ENCODE results near the gene EEFSEC.

DNA sequence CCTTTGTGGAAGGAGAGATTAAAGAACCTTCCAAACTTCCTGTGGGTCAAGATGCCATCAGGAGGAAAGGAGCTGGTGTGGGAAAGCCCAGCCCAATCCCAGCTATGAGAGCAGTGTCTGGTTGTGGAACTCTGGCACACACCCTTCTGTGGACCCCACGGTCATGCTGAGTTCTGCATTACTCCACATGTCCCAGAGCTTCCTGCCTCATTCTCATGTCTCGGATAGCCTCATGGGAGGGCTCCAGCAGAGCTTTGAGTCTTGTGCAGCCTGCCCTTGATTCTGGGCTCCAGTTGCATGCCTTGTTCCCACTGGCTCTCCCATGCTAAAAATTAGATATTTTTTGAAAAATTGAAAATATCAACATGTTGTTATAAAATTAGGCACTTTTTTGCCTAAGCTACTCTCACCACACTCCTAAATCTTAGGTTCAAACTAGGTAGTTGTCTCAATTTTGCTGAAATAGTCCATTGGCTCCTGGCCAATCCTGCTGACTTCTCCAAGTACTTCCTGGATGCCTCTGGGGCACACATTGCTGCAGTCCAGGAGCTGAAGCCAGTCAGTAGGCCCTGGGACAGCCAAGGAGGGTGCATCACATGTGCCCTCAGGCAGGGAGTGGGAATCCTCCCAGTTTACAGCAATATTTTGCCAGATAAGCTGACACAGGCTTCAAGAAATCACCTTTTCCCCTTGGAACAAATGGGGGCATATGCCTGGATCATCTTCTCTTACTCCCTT, 144.3 kb downstream of the EEFSEC start:
- TF ChIP-seq RNF2 (IDR thresholded peaks at IDR 0.05; ENCODE audit: borderline replicate concordance, low read depth, low read length, missing control alignments, poor library complexity, severe bottlenecking) (no peak), MAX (IDR thresholded peaks at IDR 0.05) (no peak), HDAC2 (IDR thresholded peaks at IDR 0.05; ENCODE audit: borderline replicate concordance in 1 of 2, low read depth in 2 of 2, low read length in 2 of 2) (no peak), JUN (IDR thresholded peaks at IDR 0.05; ENCODE audit: low read depth, low read length) (no peak), CBX8 (IDR thresholded peaks at IDR 0.05; ENCODE audit: borderline replicate concordance, low read depth, low read length) (no peak)
- TF ChIP-seq, protein P1, sequence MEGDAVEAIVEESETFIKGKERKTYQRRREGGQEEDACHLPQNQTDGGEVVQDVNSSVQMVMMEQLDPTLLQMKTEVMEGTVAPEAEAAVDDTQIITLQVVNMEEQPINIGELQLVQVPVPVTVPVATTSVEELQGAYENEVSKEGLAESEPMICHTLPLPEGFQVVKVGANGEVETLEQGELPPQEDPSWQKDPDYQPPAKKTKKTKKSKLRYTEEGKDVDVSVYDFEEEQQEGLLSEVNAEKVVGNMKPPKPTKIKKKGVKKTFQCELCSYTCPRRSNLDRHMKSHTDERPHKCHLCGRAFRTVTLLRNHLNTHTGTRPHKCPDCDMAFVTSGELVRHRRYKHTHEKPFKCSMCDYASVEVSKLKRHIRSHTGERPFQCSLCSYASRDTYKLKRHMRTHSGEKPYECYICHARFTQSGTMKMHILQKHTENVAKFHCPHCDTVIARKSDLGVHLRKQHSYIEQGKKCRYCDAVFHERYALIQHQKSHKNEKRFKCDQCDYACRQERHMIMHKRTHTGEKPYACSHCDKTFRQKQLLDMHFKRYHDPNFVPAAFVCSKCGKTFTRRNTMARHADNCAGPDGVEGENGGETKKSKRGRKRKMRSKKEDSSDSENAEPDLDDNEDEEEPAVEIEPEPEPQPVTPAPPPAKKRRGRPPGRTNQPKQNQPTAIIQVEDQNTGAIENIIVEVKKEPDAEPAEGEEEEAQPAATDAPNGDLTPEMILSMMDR (IDR thresholded peaks at IDR 0.05; ENCODE audit: control extremely low read depth in 1 of 3, insufficient read depth in 1 of 3, low read depth in 1 of 3, low read length in 3 of 3), result no peak
